SIG-M5 treated with dmso at 0.1 percent for 504 hours (cell line): ENCODE data around the gene PPP1R26.
"Not testable (repeated sequence)": the region's sequence is repeated elsewhere in the genome, so short reads cannot be mapped to it uniquely, and the experiment has no call there.

ENCODE experiments used
- DNase-seq: peaks from one replicate; lab custom pipeline; 2025; ENCODE audit not compliant: unreplicated experiment; lab: John Stamatoyannopoulos, UW

PPP1R26 gene

GRCh38 chr9:135535631-135536030 is 56.0 kb downstream of the PPP1R26 start:
- not testable (repeated sequence) for DNase-seq

- no peak for DNase-seq
Measured at GRCh38 chr9:135536216-135536615, 56.6 kb downstream of the PPP1R26 start.
